Measurements from ENCODE around the gene TSTD2. TPM values are rescaled to one million over a fixed set of nuclear protein-coding genes. Genes with fewer than 3 reads are reported as not detected.

The TSTD2 gene
- total RNA-seq, 1 experiment from 2014 or later, result 16.8 TPM

DNA sequence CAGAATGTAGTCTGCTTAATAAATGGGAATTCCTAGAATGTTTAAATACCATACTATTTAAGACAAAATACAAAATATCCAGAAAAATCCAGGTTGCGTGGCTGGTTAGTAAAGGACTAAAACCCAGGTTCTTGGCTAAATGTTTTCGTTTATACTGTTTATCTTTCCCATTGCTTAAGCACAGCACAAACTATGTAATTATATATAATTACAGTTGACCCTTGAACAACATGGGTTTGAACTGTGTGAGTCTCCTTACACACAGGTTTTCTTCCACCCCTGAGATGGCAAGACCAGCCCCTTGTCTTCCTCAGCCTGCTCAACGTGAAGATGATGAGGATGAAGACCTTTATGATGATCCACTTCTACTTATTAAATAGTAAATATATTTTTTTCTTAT, 39.2 kb upstream of the TSTD2 start:
- H3K4me3 Mint-ChIP-seq, result no peak overlapping the region
- peaks cover 66% of the 10 kb centered on the region for H3K36me3 Mint-ChIP-seq
- H3K9me3 Mint-ChIP-seq, result no peaks in the 10 kb centered on the region
- CTCF ChIA-PET, result no interaction called here
- ATAC-seq, result no peak
- no peaks in the 10 kb centered on the region for H3K27me3 Mint-ChIP-seq (ENCODE audit: low read depth)
- no peak for DNase-seq (ENCODE audit: low spot score)
- no peaks in the 10 kb centered on the region for H3K4me1 Mint-ChIP-seq
- no peak for TF ChIP-seq SMAD4 (CRISPR knock-in tag; IDR thresholded peaks at IDR 0.05)
- no peak for TF ChIP-seq ATF6 (CRISPR knock-in tag; IDR thresholded peaks at IDR 0.05)
- no peak for TF ChIP-seq FOXP4 (CRISPR knock-in tag; IDR thresholded peaks at IDR 0.05)
- TF ChIP-seq MLX (CRISPR knock-in tag; IDR thresholded peaks at IDR 0.05), result no peak
- no peak for TF ChIP-seq PRRX2 (CRISPR knock-in tag; IDR thresholded peaks at IDR 0.05)
- no peak for TF ChIP-seq JUN (CRISPR knock-in tag; IDR thresholded peaks at IDR 0.05)
- no peak for TF ChIP-seq ELF4 (CRISPR knock-in tag; IDR thresholded peaks at IDR 0.05; ENCODE audit: low read depth)
- TF ChIP-seq PRDM15 (CRISPR knock-in tag; IDR thresholded peaks at IDR 0.05), result no peak
- TF ChIP-seq ZNF317 (CRISPR knock-in tag; IDR thresholded peaks at IDR 0.05; ENCODE audit: borderline replicate concordance, low read depth), result no peak
- TF ChIP-seq ATF2 (CRISPR knock-in tag; IDR thresholded peaks at IDR 0.05; ENCODE audit: borderline replicate concordance, low read depth), result no peak
- POLR2A ChIA-PET, result no interaction called here
- no peak overlapping the region for H3K27ac Mint-ChIP-seq

GRCh38 chr9:97670586-97670985, 37.4 kb upstream of the TSTD2 start:
- Mint-ChIP-seq H3K9me3 (no peaks in the 10 kb centered on the region), H3K4me1 (no peaks in the 10 kb centered on the region), H3K36me3 (peaks cover 80% of the 10 kb centered on the region), H3K27me3 (ENCODE audit: low read depth) (no peaks in the 10 kb centered on the region), H3K27ac (no peak overlapping the region), H3K4me3 (no peak overlapping the region)
- ATAC-seq (no peak), DNase-seq (ENCODE audit: low spot score) (no peak)
- ChIA-PET CTCF (no interaction called here), POLR2A (no interaction called here)
- TF ChIP-seq ZNF425 (CRISPR knock-in tag; conservative IDR thresholded peaks at IDR 0.05), result no peak
- no peak for TF ChIP-seq E2F5 (CRISPR knock-in tag; IDR thresholded peaks at IDR 0.05)
- TF ChIP-seq NR3C1 (CRISPR knock-in tag; conservative IDR thresholded peaks at IDR 0.05; ENCODE audit: low read depth), result no peak
